ENCODE results near the gene IFFO2.

IFFO2 gene

DNA sequence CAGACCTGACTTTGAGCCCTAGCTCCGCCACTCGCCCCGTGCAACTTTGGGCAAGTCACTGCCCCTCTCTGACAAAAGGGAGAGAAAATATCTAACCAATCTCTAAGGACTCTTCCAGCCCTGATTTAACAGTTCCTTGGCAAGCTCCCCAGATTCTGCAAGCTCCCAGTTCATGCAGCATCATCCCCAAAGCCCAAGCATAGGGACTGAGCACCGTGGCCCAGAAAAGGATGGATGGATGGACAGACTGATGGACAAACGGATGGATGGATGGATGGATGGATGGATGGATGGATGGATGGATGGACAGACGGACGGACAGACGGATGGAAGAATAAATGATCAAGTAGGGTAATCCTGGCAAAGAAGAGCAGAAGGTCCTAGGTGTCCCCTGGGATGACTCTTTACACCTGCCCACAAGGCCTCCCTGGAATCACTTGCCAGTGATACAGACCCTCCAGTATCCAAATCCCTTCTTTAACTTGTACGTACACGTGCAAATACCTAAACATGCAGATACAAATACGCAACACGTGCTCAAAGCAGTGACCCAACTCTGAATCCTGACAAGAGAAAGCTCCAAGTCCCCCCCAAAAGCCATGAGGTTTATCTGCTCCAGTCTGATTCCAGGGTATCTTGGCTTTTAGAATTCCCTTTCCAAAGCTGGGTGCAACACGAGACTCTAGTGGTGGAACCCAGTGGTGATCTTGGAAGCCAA, 16.0 kb downstream of the IFFO2 start:
- ATAC-seq (no peak), DNase-seq (no peak)
- no peaks in the 10 kb centered on the region for H3K27me3 Mint-ChIP-seq
- no peak overlapping the region for H3K4me3 Mint-ChIP-seq
- H3K4me1 Mint-ChIP-seq = peaks cover 60% of the 10 kb centered on the region
- no peaks in the 10 kb centered on the region for H3K9me3 Mint-ChIP-seq
- H3K36me3 Mint-ChIP-seq (ENCODE audit: low read depth) = peaks cover 9% of the 10 kb centered on the region
- H3K27ac Mint-ChIP-seq = no peak overlapping the region

DNA sequence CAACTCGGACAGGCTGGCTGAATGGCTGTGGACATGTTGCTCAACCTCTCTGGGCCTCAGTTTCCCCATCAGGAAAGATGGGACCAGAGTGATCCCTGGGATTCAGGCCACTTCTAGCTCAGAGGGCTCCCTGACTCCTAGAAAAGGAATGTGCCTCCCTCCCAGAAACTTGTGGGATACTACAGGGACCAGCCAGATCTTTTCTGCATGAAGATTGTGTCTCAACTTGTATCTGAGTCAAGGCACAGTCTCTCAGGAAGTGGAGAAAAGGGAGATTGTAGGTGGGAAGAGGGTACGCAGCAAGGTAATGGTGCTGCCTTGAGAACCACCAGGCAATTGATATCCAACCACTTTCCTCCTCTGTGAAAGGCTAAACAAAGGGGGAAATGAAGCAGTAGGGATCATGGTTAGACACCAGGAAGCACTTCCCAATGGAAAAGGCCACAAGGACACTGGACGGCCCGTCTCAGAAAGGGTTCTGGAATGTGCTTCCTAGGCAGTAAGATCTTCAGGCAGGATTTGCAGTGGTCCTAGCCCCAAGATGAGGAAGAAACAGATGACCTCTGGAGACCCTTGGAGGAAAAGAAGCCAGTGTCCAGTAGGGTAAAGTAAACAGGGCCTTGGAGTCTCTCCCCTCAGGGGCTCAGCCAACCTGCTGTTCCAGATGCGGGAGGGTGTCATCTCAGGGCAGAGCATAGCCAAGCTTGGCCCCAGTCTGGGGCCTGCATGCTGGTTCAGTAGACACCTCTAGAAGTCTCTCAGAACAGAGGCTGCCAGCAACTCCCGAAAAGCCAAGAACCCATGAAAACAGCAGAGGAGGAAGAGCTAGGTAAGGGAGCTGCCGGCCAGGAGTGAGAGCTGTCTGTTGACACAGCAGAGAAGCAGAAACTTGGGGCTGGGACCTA, 16.8 kb downstream of the IFFO2 start:
- Mint-ChIP-seq H3K9me3 (no peaks in the 10 kb centered on the region), H3K27me3 (no peaks in the 10 kb centered on the region), H3K4me1 (peaks cover 61% of the 10 kb centered on the region), H3K4me3 (no peak overlapping the region), H3K36me3 (ENCODE audit: low read depth) (peaks cover 9% of the 10 kb centered on the region), H3K27ac (peak overlapping the region; percentile 19)
- DNase-seq = no peak
- ATAC-seq = no peak

DNA sequence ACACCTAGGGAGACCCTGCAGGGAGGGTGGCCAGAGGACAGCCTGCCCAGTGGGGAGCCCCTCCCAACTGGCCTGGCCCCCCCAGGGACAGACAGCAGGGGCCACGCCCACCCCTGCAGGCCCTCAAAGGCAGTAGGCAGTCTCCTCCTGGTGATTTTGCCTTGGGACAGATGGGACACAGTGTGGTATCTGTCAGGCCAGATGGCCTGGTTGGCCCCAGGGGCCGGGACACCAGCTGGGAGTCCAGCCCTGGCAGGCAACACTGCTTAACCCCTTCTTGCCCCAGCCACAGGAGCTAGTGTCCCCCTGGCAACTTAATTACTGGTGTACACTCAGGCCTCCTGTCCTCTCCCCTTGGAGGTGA, 17.8 kb downstream of the IFFO2 start:
- peaks cover 63% of the 10 kb centered on the region for H3K4me1 Mint-ChIP-seq
- DNase-seq (no peak), ATAC-seq (no peak)
- H3K27ac Mint-ChIP-seq = no peak overlapping the region
- H3K27me3 Mint-ChIP-seq = no peaks in the 10 kb centered on the region
- H3K9me3 Mint-ChIP-seq = no peaks in the 10 kb centered on the region
- H3K36me3 Mint-ChIP-seq (ENCODE audit: low read depth) = peaks cover 8% of the 10 kb centered on the region
- no peak overlapping the region for H3K4me3 Mint-ChIP-seq

DNA sequence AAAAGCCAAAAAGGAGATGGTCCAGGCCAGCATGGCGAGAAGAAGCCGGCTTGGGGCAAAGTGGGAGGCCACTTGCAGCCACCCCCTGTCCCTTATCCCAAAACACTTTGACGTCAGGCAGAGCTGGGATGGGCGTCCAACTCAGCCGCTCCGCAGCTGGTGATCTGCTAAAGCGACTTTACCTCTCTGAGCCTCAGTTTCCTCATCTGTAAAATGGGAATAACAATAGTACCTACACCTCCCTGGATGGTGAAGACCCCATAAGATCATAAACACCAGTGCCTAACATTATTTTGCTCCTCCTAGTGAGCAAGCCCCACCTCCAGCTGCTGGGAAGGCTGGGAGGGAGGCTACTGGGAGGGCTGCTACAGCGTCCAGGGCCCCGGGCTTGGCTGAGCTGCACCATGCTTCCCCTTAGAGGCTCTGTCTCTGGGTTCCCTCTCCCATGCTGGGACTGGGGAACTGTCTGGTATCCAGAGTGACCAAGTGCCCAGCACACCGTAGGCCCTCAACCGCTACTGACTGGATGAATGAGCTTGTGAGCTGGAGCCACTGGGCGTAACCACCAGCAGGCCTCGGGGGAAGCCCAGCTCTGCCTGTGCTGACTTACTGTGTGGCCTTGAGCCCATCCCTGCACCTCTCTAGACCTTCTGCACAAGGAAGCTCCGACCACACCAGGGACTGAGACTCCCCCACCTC, 18.3 kb downstream of the IFFO2 start:
- no peaks in the 10 kb centered on the region for H3K27me3 Mint-ChIP-seq
- H3K9me3 Mint-ChIP-seq = no peaks in the 10 kb centered on the region
- peaks cover 62% of the 10 kb centered on the region for H3K4me1 Mint-ChIP-seq
- H3K4me3 Mint-ChIP-seq = no peak overlapping the region
- no peak for ATAC-seq
- DNase-seq = no peak
- peaks cover 5% of the 10 kb centered on the region for H3K36me3 Mint-ChIP-seq (ENCODE audit: low read depth)
- no peak overlapping the region for H3K27ac Mint-ChIP-seq

DNA sequence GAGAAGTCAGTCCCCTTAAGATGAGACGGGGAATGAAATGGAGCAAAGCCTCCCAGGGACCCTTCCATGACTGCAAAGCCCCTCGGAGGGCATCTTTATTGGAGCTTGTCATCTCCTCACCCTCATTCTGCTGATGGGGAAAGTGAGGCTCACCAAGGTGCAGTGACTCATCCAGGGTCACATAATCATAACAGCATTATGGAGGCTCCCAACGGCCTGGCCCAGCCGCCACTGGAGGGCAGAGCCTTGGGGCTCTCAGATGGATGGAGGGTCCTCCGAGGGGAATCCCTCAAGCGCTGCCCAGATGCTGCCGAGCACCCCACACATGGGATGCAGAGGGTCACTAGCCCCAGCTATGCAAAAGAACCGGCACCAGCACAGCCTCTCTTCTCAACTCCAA, 18.9 kb downstream of the IFFO2 start:
- Mint-ChIP-seq H3K9me3 (no peaks in the 10 kb centered on the region), H3K36me3 (ENCODE audit: low read depth) (peaks cover 6% of the 10 kb centered on the region), H3K27ac (no peak overlapping the region), H3K27me3 (no peaks in the 10 kb centered on the region), H3K4me3 (no peak overlapping the region), H3K4me1 (peaks cover 69% of the 10 kb centered on the region)
- ATAC-seq (peak; percentile 30), DNase-seq (no peak)

DNA sequence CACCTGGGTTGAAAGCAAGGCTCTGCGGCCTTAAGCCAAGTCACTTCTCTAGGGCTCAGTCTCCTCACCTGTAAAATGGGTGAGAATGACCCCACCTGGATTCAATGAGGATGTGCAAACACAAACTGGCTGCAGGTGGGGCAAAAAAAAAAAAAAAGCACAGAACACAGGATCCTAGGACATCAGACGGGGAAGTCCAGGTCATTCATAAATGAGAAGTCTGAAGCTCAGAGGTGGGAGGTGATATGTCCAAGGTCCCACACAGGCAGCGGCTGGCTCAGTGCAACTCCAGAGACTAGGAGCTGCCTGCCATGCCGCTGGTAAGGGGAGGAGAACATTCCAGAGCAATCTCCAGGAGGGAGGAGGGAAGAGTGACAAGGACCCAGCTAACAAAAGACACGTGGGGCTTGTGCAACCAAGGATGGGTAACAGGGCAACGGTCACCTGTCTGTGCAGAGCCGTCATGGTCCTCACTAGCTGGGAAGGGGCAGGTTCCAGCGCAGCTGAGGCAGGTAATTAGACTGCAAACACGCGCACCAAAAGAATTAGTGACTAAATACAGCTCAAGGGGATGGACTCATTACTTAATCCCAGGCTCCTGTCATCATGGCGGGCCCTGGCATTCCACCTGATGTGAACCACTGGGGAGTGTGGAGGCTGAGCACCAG, 19.5 kb downstream of the IFFO2 start:
- ATAC-seq = no peak
- Mint-ChIP-seq H3K9me3 (no peaks in the 10 kb centered on the region), H3K4me3 (no peak overlapping the region), H3K4me1 (peaks cover 70% of the 10 kb centered on the region), H3K27me3 (no peaks in the 10 kb centered on the region), H3K27ac (peak overlapping the region; percentile 0), H3K36me3 (ENCODE audit: low read depth) (peaks cover 4% of the 10 kb centered on the region)
- DNase-seq = no peak

DNA sequence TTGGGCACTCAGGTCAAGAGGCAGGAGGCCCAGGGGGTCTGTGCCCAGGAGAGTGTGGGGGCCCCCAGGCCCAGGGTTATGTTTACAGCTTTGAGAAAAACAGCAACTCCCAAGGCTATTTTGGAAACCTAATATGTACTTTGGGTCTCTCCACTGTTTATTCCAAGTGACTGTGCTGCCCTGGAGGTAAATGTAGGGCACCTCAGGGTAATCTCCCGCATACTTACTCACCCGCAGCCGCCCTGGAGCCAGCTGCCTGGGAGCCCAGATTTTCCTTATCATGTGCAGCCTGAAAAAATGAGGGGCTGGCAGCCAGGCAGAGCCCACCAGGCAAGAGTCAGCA, 20.0 kb downstream of the IFFO2 start:
- no peak overlapping the region for H3K4me3 Mint-ChIP-seq
- no peak for ATAC-seq
- no peak overlapping the region for H3K27ac Mint-ChIP-seq

DNA sequence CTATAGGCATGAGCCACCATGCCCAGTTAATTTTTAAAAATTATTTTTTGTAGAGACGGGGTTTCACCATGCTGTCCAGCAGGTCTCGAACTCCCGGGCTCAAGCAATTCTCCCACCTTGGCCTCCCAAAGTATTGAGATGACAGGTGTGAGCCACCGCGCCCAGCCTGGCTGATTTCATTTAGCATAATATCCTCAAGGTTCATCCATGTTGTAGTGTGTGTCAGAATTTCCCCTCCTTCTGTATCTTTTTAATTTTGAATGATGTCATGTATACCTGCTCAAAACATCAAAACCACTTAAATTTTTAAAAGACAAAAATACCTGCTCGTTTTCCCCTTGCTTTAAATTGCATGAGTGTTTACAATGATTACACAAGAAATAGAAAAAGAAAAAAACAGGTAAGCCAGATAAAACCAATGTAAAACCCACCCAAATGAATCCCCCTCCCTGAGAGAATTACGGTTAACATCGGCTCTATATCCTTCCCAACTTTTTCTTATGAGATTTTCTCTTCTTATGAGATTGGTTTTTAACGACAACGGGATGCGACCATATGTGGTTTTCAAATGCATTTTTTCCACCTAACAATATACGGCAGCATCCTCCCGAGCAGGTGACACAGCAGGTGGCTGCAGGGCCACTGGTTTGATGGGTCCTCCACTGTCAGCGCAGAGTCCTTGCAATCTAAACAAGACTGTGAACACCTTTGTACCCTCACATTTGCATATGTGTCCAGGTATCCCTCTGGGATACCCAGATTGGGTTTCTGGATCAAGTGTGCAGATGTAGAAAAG, 22.1 kb downstream of the IFFO2 start:
- Mint-ChIP-seq H3K36me3 (ENCODE audit: low read depth) (peaks cover 4% of the 10 kb centered on the region), H3K9me3 (no peaks in the 10 kb centered on the region), H3K4me1 (peaks cover 74% of the 10 kb centered on the region), H3K27ac (no peak overlapping the region), H3K4me3 (no peak overlapping the region), H3K27me3 (no peaks in the 10 kb centered on the region)
- ATAC-seq (no peak), DNase-seq (no peak)

More for the DNA sequence above, 20.0 kb downstream of the IFFO2 start:
- Mint-ChIP-seq H3K9me3 (no peaks in the 10 kb centered on the region), H3K27me3 (no peaks in the 10 kb centered on the region), H3K4me1 (peaks cover 72% of the 10 kb centered on the region), H3K36me3 (ENCODE audit: low read depth) (peaks cover 4% of the 10 kb centered on the region)
- DNase-seq = no peak

DNA sequence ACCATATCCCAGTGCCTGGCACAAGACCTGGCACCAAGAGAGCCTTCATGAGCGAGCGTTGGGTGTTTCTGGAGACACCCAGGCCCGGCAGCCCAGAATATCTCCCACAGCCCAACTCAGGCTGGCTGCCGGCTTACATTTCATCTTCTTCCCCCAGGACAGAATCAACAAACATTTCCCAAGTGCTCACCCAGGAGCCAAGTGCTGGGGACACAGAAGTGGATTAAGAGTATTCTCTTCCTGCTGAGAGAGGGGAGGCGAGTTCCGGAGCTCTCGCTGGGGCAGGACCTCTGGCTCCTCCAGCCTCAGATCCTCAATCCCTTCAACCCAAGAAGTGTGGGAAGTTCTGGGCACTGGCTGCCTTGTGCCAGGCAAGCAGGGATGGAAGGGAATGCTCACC, 23.6 kb downstream of the IFFO2 start:
- H3K4me3 Mint-ChIP-seq = no peak overlapping the region
- no peak for ATAC-seq
- peaks cover 84% of the 10 kb centered on the region for H3K4me1 Mint-ChIP-seq
- no peak for DNase-seq
- H3K27me3 Mint-ChIP-seq = no peaks in the 10 kb centered on the region
- H3K9me3 Mint-ChIP-seq = no peaks in the 10 kb centered on the region
- peaks cover 4% of the 10 kb centered on the region for H3K36me3 Mint-ChIP-seq (ENCODE audit: low read depth)
- H3K27ac Mint-ChIP-seq = peak overlapping the region; percentile 70

DNA sequence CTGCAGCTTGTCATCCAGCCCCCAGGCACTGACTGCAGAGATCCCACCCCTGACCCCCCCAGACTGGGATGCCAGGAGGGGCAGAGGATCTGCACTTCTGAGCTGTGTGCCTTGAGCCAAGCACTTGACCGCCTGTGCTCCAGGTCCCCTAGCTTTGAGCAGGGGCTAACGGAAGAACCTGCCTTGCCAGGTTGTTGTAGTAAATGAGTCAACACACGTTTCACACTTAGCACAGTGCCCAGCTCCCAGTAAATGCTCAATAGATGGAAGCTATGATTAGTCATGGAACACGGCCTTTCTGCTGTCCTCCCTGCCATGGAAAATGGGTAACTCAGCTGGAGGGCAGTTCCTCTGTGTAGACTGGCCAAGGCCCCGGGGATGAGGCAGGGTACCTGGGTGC, 24.1 kb downstream of the IFFO2 start:
- Mint-ChIP-seq H3K27me3 (no peaks in the 10 kb centered on the region), H3K36me3 (ENCODE audit: low read depth) (peaks cover 4% of the 10 kb centered on the region), H3K4me1 (peaks cover 89% of the 10 kb centered on the region), H3K4me3 (no peak overlapping the region), H3K27ac (peak overlapping the region; percentile 70), H3K9me3 (no peaks in the 10 kb centered on the region)
- peak; percentile 33 for ATAC-seq
- no peak for DNase-seq

DNA sequence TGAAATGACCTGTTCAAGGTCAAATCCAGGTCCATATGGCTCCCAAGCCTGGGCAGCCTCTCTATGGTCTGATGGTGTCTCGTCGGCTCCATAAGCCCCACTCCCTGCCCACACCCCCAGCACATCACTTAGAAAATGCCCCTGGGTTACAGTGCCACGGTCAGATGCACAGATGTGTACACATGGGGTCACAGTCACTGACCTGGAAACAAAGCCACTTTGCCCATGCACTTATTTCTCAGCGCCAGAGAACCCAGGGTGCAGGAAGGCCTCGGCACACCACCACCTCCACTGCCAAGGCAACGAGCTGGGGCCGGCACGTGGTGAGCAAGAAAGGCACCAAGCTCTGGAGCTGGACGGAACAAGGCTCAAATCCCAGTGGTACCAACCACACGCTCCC, 24.7 kb downstream of the IFFO2 start:
- no peaks in the 10 kb centered on the region for H3K27me3 Mint-ChIP-seq
- H3K9me3 Mint-ChIP-seq = no peaks in the 10 kb centered on the region
- H3K4me3 Mint-ChIP-seq = no peak overlapping the region
- DNase-seq (no peak), ATAC-seq (no peak)
- no peak overlapping the region for H3K27ac Mint-ChIP-seq
- peaks cover 4% of the 10 kb centered on the region for H3K36me3 Mint-ChIP-seq (ENCODE audit: low read depth)
- H3K4me1 Mint-ChIP-seq = peaks cover 89% of the 10 kb centered on the region

DNA sequence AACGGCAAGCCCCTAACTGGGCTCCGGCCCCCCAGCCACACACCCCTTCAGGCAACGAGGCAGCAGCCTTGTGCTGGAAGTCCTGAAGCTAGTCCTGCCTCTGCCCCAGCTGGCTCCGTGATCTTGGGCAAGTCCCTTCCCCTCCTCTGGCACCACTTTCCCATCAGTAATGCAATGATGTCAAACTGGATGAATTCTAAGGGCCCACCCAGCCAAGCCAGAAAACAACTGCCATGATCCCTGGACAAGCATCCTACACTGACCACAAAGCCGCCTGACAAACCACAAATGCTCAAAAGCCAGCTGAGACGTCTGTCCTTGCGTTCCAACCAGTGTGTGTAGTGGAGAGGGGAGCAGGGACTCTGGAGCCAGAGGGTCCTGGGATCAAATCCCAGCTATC, 26.8 kb downstream of the IFFO2 start:
- Mint-ChIP-seq H3K27ac (peak overlapping the region; percentile 50), H3K4me1 (peaks cover 93% of the 10 kb centered on the region), H3K4me3 (no peak overlapping the region), H3K9me3 (no peaks in the 10 kb centered on the region), H3K27me3 (no peaks in the 10 kb centered on the region), H3K36me3 (ENCODE audit: low read depth) (peaks cover 7% of the 10 kb centered on the region)
- DNase-seq (no peak), ATAC-seq (no peak)

DNA sequence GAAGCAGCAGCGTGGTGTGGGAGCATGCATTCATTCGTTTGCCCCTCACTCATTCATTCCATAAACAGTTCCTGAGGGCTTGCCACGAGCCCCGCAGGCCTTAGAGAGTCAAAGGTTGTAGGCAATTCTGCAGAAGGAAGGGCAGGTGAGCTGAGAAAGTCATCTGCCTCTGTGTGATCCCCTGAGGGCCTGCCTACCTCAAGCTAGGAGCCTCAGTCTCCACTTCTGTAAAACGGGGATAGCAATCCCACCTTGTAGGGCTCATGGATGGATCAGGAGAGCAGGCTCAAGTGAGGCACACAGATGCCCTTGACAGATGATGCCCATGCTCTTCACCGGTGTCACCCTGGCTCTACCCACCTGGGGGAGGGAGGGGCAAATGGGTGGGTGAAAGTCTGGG, 27.5 kb downstream of the IFFO2 start:
- ATAC-seq (no peak), DNase-seq (no peak)
- Mint-ChIP-seq H3K4me3 (peak overlapping the region; percentile 36), H3K27ac (peak overlapping the region; percentile 97), H3K27me3 (no peaks in the 10 kb centered on the region), H3K9me3 (no peaks in the 10 kb centered on the region), H3K4me1 (peaks cover 94% of the 10 kb centered on the region), H3K36me3 (ENCODE audit: low read depth) (peaks cover 4% of the 10 kb centered on the region)

DNA sequence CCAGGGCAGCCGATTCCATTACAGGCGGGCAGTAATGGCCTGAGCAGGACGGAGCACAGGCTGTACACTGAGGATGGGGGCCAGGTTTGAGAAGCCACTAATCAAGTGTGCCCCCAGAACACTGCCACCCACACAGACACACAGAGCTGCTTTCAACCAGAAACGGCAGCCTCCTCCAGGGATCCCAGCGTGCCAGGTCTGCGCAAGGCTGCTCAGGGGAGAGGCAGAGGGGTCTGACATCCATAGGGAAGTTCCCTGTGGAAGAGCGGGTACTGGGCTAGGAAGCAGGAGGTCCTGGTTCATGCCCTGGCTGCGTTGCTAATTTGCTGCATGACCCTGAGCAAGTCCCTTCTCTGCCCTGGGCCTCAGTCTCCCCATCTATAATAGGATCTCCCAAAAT, 28.1 kb downstream of the IFFO2 start:
- H3K27me3 Mint-ChIP-seq = no peaks in the 10 kb centered on the region
- no peaks in the 10 kb centered on the region for H3K9me3 Mint-ChIP-seq
- peak overlapping the region; percentile 80 for H3K4me3 Mint-ChIP-seq
- H3K36me3 Mint-ChIP-seq (ENCODE audit: low read depth) = peaks cover 4% of the 10 kb centered on the region
- peak overlapping the region; percentile 97 for H3K27ac Mint-ChIP-seq
- H3K4me1 Mint-ChIP-seq = peaks cover 97% of the 10 kb centered on the region
- no peak for ATAC-seq
- no peak for DNase-seq

Data from activated naive CD8-positive, alpha-beta T cell treated with anti-CD3 and anti-CD28 coated beads, Interleukin-2, amount 50 U/mL, for 24 hours (primary cell).